PC-9 (cell line): ENCODE results near the gene IGF2BP2. TPM values are rescaled to one million over a fixed set of nuclear protein-coding genes. Genes with fewer than 3 reads are reported as not detected.

ENCODE experiments used
- BruUV-seq: library from RNA; stranded (reverse); fragments of 400-500 nt; replicated peaks from 2 replicates; lab custom pipeline; 2021; lab: Mats Ljungman, UMichigan
- CTCF ChIA-PET: fragments of 300-600 bp; sonication (Branson Sonifier 250); formaldehyde crosslinking; loops from one replicate; lab custom pipeline; 2022; ENCODE audit warnings: antibody characterized with exemption; lab: Charles Lee
- POLR2A ChIA-PET: fragments of 300-600 bp; sonication (Branson Sonifier 250); formaldehyde crosslinking; loops from one replicate; lab custom pipeline; 2022; ENCODE audit warnings: antibody characterized with exemption; ENCODE audit not compliant: unreplicated experiment; lab: Charles Lee
- DNase-seq, 2 experiments: peaks; one replicate each; pipeline versions ENCODE4 v3.0.0 to v3.0.0-alpha.2; 2015 to 2022; ENCODE audit warnings: mixed read lengths in 1 of 2
- H2AFZ ChIP-seq: fragments of 200-600 bp; sonication (generic); 2 replicates; pipeline ENCODE4 v1.8.1; 2017; ENCODE audit warnings: antibody characterized with exemption
- H3F3A ChIP-seq: fragments of 200-600 bp; sonication (generic); 2 replicates; pipeline ENCODE4 v1.8.1; 2017; ENCODE audit warnings: antibody characterized with exemption, mild to moderate bottlenecking, low read depth; ENCODE audit not compliant: insufficient read depth
- H3K27ac ChIP-seq: fragments of 200-600 bp; sonication (generic); 2 replicates; pipeline ENCODE4 v1.6.1; 2016; ENCODE audit warnings: mixed run types
- H3K27me3 ChIP-seq: fragments of 200-600 bp; sonication (generic); 2 replicates; pipeline ENCODE4 v1.6.1; 2016; ENCODE audit warnings: low read depth, mixed run types; ENCODE audit not compliant: insufficient read depth
- H3K36me3 ChIP-seq: fragments of 200-600 bp; sonication (generic); 2 replicates; pipeline ENCODE4 v1.6.1; 2016; ENCODE audit warnings: low read depth, mixed run types
- H3K4me1 ChIP-seq: fragments of 200-600 bp; sonication (generic); replicated peaks from 2 replicates; pipeline ENCODE4 v1.6.1; 2016; ENCODE audit warnings: mixed run types; ENCODE audit not compliant: insufficient read depth
- H3K4me2 ChIP-seq: fragments of 200-600 bp; sonication (generic); 2 replicates; pipeline ENCODE4 v1.6.1; 2017; ENCODE audit warnings: mixed run types
- H3K4me3 ChIP-seq: fragments of 200-600 bp; sonication (generic); 2 replicates; pipeline ENCODE4 v1.6.1; 2016; ENCODE audit warnings: mixed run types
- H3K79me2 ChIP-seq: fragments of 200-600 bp; sonication (generic); 2 replicates; pipeline ENCODE4 v1.6.1; 2017; ENCODE audit warnings: low read depth, mixed run types
- H3K9me2 ChIP-seq: fragments of 200-600 bp; sonication (generic); 2 replicates; pipeline ENCODE4 v1.8.1; 2017; ENCODE audit warnings: mild to moderate bottlenecking; ENCODE audit not compliant: insufficient read depth
- H3K9me3 ChIP-seq: fragments of 200-600 bp; sonication (generic); 2 replicates; pipeline ENCODE4 v1.8.1; 2016; ENCODE audit warnings: low read depth; ENCODE audit not compliant: insufficient read depth
- H4K20me1 ChIP-seq: fragments of 200-600 bp; sonication (generic); 2 replicates; pipeline ENCODE4 v1.8.1; 2017; ENCODE audit not compliant: insufficient read depth
- CTCF ChIP-seq: fragments of 200-600 bp; sonication (generic); conservative IDR thresholded peaks from 2 replicates; pipeline ENCODE4 v1.6.1; 2017; ENCODE audit warnings: mixed run types, antibody characterized with exemption, mild to moderate bottlenecking, moderate library complexity
- EZH2 ChIP-seq: fragments of 200-600 bp; sonication (generic); IDR thresholded peaks from 2 replicates; pipeline ENCODE4 v1.8.0; 2017; ENCODE audit warnings: antibody characterized with exemption, low read depth
- intact Hi-C: fragments of 100-400 bp; cut with micrococcal nuclease; formaldehyde crosslinking; loops from one replicate; pipeline ENCODE4 v1.10.0; 2022; ENCODE audit not compliant: unreplicated experiment
- total RNA-seq: library from RNA; stranded (reverse); gene quantifications from 2 replicates; pipeline ENCODE4 v1.2.3, GENCODE V29; 2021

The IGF2BP2 gene
- total RNA-seq, 1 experiment from 2014 or later: 140 TPM

GRCh38 chr3:185654758-185655145 is 170.1 kb downstream of the IGF2BP2 start:
- peaks cover 18% of the 10 kb centered on the region; the same call in 1 of the 2 replicates for H3F3A ChIP-seq
- no peak for TF ChIP-seq EZH2
- TF ChIP-seq CTCF: no peak
- no peak overlapping the region for H3K27ac ChIP-seq
- no peak overlapping the region for H2AFZ ChIP-seq
- POLR2A ChIA-PET: no interaction called here
- CTCF ChIA-PET: no interaction called here
- no peaks in the 10 kb centered on the region for H3K27me3 ChIP-seq
- H3K4me3 ChIP-seq: no peak overlapping the region
- peaks cover 11% of the 10 kb centered on the region for H3K4me1 ChIP-seq
- no peak overlapping the region for H3K4me2 ChIP-seq
- no peak for DNase-seq
- H3K9me2 ChIP-seq: no peaks in the 10 kb centered on the region
- no peaks in the 10 kb centered on the region for H3K79me2 ChIP-seq
- peaks cover 64% of the 10 kb centered on the region for H3K36me3 ChIP-seq
- intact Hi-C loops: no loop called here
- H4K20me1 ChIP-seq: no peaks in the 10 kb centered on the region; the same call in 1 of the 2 replicates
- H3K9me3 ChIP-seq: no peaks in the 10 kb centered on the region
- BruUV-seq: no TSS peak

- Histone ChIP-seq H3K4me2 (no peak overlapping the region), H2AFZ (no peak overlapping the region), H3K79me2 (no peaks in the 10 kb centered on the region), H3K9me2 (no peaks in the 10 kb centered on the region), H3K4me3 (no peak overlapping the region), H4K20me1 (no peaks in the 10 kb centered on the region; the same call in 1 of the 2 replicates), H3K27ac (no peak overlapping the region), H3K9me3 (no peaks in the 10 kb centered on the region), H3F3A (peaks cover 16% of the 10 kb centered on the region; the same call in 1 of the 2 replicates), H3K27me3 (no peaks in the 10 kb centered on the region), H3K4me1 (peaks cover 5% of the 10 kb centered on the region), H3K36me3 (peaks cover 70% of the 10 kb centered on the region)
- no TSS peak for BruUV-seq
- no peak for DNase-seq
- CTCF ChIA-PET: no interaction called here
- TF ChIP-seq EZH2 (no peak), CTCF (no peak)
- intact Hi-C loops: no loop called here
- POLR2A ChIA-PET: interaction anchor here (0.7 kb wide), 1 partner anchor 95 kb away, joined by 3 read pairs; no protein-coding TSS in a partner anchor
Measured at GRCh38 chr3:185653949-185654757, 170.7 kb downstream of the IGF2BP2 start.

GRCh38 chr3:185651971-185652370 is 172.9 kb downstream of the IGF2BP2 start:
- intact Hi-C loops: no loop called here
- no peak overlapping the region for H3K4me3 ChIP-seq
- H3K9me2 ChIP-seq: no peaks in the 10 kb centered on the region
- no peak overlapping the region for H3K4me2 ChIP-seq
- ChIA-PET CTCF (no interaction called here), POLR2A (no interaction called here)
- no peaks in the 10 kb centered on the region for H3K4me1 ChIP-seq
- H2AFZ ChIP-seq: no peak overlapping the region
- TF ChIP-seq EZH2 (no peak), CTCF (no peak)
- H3K79me2 ChIP-seq: no peaks in the 10 kb centered on the region
- no peak for DNase-seq
- H3F3A ChIP-seq: peaks cover 4% of the 10 kb centered on the region; the same call in 1 of the 2 replicates
- no peaks in the 10 kb centered on the region; the same call in 1 of the 2 replicates for H4K20me1 ChIP-seq
- no peaks in the 10 kb centered on the region for H3K27me3 ChIP-seq
- peaks cover 67% of the 10 kb centered on the region for H3K36me3 ChIP-seq
- no TSS peak for BruUV-seq
- H3K9me3 ChIP-seq: no peaks in the 10 kb centered on the region
- no peak overlapping the region for H3K27ac ChIP-seq
